T-helper 2 cell treated with Interferon-gamma antibody and Interleukin-4, amounts not matched to agents 100 ng/mL and 5 ng/mL, for 36 hours (primary cell): ENCODE measurements around the gene PRDM16. TPM values are rescaled to one million over a fixed set of nuclear protein-coding genes. Genes with fewer than 3 reads are reported as not detected.

ENCODE experiments used
- intact Hi-C: fragments of 100-400 bp; cut with micrococcal nuclease; formaldehyde crosslinking; loops from one replicate; pipeline ENCODE4 v1.15.1; 2023
- total RNA-seq: library from RNA; stranded (reverse); gene quantifications from 2 replicates; pipeline ENCODE4 v1.2.3, GENCODE V29; 2022

PRDM16 gene
- total RNA-seq, 1 donor from 2014 or later, result not detected

DNA sequence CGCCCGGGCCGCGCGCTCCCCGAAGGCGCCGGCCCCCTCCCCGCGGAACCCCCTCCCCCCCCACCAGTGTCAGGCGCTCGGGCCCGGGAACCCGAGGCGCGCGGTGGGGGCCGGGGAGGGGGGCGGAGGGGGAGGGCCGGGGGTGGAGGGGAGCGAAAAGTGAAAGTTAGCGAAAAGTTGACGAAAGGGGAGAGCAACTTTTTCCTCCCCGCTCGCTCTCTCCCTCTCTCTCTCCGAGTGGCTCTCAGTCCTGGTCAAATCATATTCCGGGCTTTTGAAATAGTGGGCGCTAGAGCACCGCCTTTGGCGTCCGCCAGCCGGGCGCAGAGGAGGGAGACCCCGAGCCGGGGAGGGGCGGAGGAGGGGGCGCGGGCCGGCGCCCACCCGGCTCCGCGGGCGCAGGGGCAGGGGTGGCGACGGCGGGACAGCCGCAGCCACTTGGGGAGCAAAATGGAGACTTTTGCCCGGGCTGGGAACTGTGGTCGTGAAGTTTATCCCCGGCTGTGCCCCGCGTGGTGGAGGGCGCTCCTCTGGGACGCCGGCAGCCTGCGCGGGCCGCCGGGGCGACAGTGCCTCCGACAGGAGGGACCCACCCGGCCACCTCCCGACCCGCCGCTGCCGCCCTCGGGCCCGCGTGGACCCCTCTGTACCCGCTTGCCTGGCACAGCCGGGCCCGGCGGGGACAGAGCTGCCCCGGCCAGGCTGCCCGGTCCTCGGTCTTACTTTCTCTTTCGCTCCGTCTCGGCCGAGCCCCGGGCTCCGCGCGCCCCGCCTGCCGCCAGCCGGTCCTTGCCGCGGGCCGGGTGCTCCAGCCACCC, 697 bp downstream of the PRDM16 start:
- intact Hi-C loops, result no loop called here

DNA sequence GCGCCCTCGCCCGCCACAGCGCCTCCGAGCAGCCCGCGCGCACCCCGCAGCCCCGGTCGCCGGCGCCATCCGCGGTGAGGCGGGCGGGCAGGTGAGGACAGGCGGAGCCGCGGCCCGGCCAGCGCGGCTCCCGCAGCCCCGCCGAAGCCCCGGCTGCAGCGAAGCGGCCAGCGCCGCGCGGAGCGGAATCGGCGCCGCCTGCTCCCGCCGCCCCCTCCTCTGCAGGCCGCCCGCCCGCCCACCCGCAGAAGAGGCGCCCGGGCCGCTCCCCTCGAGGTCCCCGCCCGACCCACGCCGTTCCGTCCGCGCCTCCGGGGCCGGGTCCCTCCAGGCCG, 1.3 kb downstream of the PRDM16 start:
- intact Hi-C loops, result no loop called here

GRCh38 chr1:3070644-3071564, 1.9 kb downstream of the PRDM16 start:
- intact Hi-C loops, result no loop called here

GRCh38 chr1:3071565-3072390, 2.8 kb downstream of the PRDM16 start:
- intact Hi-C loops, result no loop called here

DNA sequence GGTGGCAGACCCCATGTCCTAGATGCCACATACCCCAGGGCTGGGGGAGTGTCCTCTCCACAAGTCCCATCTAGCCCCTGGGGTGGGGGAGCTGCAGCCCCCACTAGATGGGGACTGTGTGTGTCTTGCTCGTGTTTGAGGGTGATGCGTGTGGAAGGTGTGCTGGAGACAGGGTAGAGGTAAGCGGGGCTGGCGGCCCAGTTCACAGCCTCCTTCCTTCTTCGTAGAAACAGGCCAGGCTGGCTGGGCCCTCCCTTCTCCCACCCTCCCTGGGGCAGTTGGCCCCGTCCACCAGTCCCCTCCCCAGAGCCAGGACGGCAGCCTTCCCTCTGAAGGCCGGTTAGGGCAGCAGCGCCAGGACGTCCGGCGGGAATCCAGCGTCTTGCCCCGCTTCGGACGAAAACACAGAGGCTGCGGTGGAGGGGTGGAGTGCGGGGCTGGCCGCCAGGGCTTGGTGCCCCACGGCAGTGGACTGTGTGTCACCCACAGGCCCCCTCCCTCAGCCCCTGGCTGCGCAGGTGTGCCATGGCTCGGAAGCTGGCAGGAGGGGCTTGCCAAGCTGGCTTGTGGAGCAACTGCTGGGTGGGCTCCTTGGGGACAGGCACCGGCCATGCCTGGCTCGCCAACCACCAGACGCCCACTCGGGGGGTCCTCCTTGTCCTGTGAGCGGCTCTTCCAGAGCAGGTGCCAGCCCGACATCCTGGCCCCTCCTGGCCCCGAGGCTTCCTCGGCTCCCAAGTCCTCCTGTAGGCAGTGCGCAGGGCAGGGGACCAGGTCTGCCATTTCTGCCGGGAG, 3.6 kb downstream of the PRDM16 start:
- intact Hi-C loops, result no loop called here

DNA sequence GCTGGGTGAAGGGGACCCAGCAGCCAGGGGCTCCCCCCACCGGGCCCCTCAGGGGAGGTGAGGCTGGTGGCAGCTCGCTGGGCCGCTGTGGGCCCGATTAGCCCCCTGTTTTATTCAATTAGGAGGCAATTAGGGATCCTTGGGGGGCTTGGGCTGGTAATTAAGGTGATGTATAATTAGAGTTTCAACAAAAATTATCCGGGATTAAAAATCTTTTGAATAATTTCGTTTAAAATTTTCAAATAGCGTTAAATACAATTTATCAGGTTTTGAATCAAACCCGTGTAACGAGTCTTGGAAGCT, 4.1 kb downstream of the PRDM16 start:
- intact Hi-C loops, result no loop called here

GRCh38 chr1:3073489-3074296, 4.7 kb downstream of the PRDM16 start:
- intact Hi-C loops, result no loop called here

- intact Hi-C loops, result no loop called here
These were observed 5.3 kb downstream of the PRDM16 start for GRCh38 chr1:3074297-3074741.

GRCh38 chr1:3074800-3075199, 5.8 kb downstream of the PRDM16 start:
- intact Hi-C loops, result no loop called here

DNA sequence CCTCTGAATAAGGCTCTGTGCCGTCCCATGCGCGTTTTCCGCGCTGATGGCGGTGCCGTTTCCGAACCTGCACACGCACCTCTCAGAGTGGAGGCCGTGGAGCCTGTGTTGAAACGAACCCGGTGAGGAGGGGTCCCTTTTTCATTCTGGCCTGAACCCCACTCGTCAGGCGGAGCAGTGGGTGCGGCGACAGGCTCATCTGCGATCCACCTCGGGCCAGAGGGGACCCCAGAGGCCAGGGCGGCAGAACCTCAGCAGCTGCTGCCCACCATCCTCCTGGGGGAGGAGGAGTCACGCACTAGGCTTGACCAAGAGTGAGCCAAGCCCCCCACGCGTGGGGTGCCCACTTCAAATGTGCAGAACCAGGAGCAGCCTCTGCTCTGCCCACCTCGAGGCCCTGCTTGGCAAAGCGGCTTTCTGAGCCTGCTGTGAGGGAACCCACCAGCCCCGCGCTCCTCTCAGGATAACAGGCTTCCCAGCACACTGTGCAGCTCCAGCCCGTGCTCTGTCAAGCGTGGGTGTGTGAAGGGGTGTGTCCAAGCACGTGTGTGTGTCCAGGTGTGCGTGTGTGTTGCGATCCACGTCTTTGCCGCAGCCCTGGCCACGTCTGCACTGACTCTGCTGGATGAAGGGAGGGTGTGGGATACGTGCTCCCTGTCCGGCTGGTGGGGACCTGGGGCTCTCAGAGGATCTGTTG, 6.8 kb downstream of the PRDM16 start:
- intact Hi-C loops, result no loop called here

GRCh38 chr1:3076363-3076740, 7.3 kb downstream of the PRDM16 start:
- intact Hi-C loops, result no loop called here

GRCh38 chr1:3077081-3077480, 8.1 kb downstream of the PRDM16 start:
- intact Hi-C loops, result no loop called here

- intact Hi-C loops, result no loop called here
These were observed 8.6 kb downstream of the PRDM16 start for GRCh38 chr1:3077561-3077960.

- intact Hi-C loops, result no loop called here
These were observed 9.4 kb downstream of the PRDM16 start for GRCh38 chr1:3078430-3078861.

- intact Hi-C loops, result no loop called here
These were observed 9.9 kb downstream of the PRDM16 start for GRCh38 chr1:3078871-3079270.

GRCh38 chr1:3079381-3080052, 10.5 kb downstream of the PRDM16 start:
- intact Hi-C loops, result no loop called here

GRCh38 chr1:3080053-3080955, 11.3 kb downstream of the PRDM16 start:
- intact Hi-C loops, result no loop called here

DNA sequence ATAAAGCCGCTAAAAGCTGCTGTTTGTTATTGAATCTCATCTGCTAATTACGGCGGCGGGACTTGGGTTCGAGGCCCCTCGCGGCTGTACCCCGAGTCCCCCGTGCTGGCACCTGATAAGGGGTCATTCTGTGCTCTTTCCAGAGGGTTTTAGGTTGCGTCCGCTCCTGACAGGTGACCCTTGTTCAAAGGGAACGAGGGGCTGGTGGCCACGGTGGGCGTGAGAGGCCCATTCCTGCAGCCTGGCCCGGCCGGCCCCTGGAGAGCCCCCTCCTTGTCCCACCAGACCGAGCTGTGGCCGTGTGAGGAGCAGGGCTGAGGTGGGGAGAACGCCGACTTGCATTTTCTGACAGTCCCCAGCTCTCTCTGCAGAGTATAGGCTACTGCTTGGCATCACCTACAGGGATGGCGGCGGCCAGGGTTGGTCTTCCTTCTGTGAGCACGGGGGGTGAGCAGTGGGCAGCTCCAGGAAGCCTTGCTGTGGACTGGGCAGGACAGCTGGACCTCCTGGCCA, 12.2 kb downstream of the PRDM16 start:
- intact Hi-C loops, result no loop called here
